Osteoblast (primary cell): ENCODE data around the gene SNAPC4. TPM values are rescaled to one million over a fixed set of nuclear protein-coding genes. Genes with fewer than 3 reads are reported as not detected.
A peak's percentile ranks its signal among the peaks of the same experiment; 100 is the strongest.

Experiments
- DNase-seq: peaks from one replicate; pipeline ENCODE4 v3.0.0; 2011; ENCODE audit warnings: low spot score, mixed read lengths; ENCODE audit not compliant: insufficient read length; ENCODE audit errors: missing footprints
- H2AFZ ChIP-seq: 2 replicates; pipeline ENCODE4 v1.6.0; 2011; ENCODE audit warnings: mild to moderate bottlenecking, low read length
- H3K27ac ChIP-seq: 2 replicates; pipeline ENCODE4 v1.5.1; 2011; ENCODE audit warnings: mild to moderate bottlenecking, low read depth, low read length, moderate library complexity
- H3K27me3 ChIP-seq: 2 replicates; pipeline ENCODE4 v1.6.0; 2012; ENCODE audit warnings: mild to moderate bottlenecking, control low read depth, inconsistent platforms, low read length, moderate library complexity; ENCODE audit not compliant: insufficient read depth
- H3K36me3 ChIP-seq: 2 replicates; pipeline ENCODE4 v1.5.1; 2011; ENCODE audit warnings: mild to moderate bottlenecking, low read length, control low read depth, moderate library complexity; ENCODE audit not compliant: insufficient read depth
- H3K4me1 ChIP-seq: 2 replicates; pipeline ENCODE4 v1.5.1; 2011; ENCODE audit warnings: mild to moderate bottlenecking, low read length, control low read depth, moderate library complexity; ENCODE audit not compliant: insufficient read depth
- H3K4me2 ChIP-seq: 2 replicates; pipeline ENCODE4 v1.6.0; 2011; ENCODE audit warnings: mild to moderate bottlenecking, low read length; ENCODE audit not compliant: insufficient read depth
- H3K4me3 ChIP-seq: fragments of 200-600 bp; sonication (generic); 3 replicates; pipeline ENCODE4 v1.5.1; 2012; ENCODE audit warnings: mild to moderate bottlenecking, low read length, inconsistent platforms; ENCODE audit not compliant: insufficient read depth
- H3K79me2 ChIP-seq: 2 replicates; pipeline ENCODE4 v1.6.0; 2012; ENCODE audit warnings: mild to moderate bottlenecking, low read length, control low read depth, inconsistent platforms; ENCODE audit not compliant: insufficient read depth
- H3K9me3 ChIP-seq: 2 replicates; pipeline ENCODE4 v1.5.1; 2011; ENCODE audit warnings: low read depth, low read length, control low read depth
- H4K20me1 ChIP-seq: 2 replicates; pipeline ENCODE4 v1.6.0; 2012; ENCODE audit warnings: mild to moderate bottlenecking, low read length, control low read depth; ENCODE audit not compliant: insufficient read depth
- CTCF ChIP-seq: IDR thresholded peaks from 2 replicates; pipeline ENCODE4 v1.5.1; 2011; ENCODE audit warnings: mild to moderate bottlenecking, low read depth, low read length, moderate library complexity; ENCODE audit errors: extremely low read depth
- total RNA-seq: library from RNA; depleted of rRNA; stranded (reverse); fragments of >200 nt; gene quantifications from 2 replicates; pipeline ENCODE4 v1.2.3, GENCODE V29; 2012

The SNAPC4 gene
- total RNA-seq, 1 donor: 9.0 TPM

- no peaks in the 10 kb centered on the region for H3K27me3 ChIP-seq
- peaks cover 43% of the 10 kb centered on the region for H4K20me1 ChIP-seq
- no peak for DNase-seq
- peaks cover 20% of the 10 kb centered on the region for H3K4me1 ChIP-seq
- H3K79me2 ChIP-seq: peaks cover 78% of the 10 kb centered on the region
- no peaks in the 10 kb centered on the region for H3K9me3 ChIP-seq
- no peak overlapping the region for H3K27ac ChIP-seq
- no peak overlapping the region for H3K4me2 ChIP-seq
- no peak overlapping the region for H3K4me3 ChIP-seq
- peaks cover 56% of the 10 kb centered on the region for H3K36me3 ChIP-seq
- H2AFZ ChIP-seq: no peak overlapping the region
- TF ChIP-seq CTCF: no peak
Measured at GRCh38 chr9:136412962-136413361, 13.0 kb upstream of the SNAPC4 start.

- Histone ChIP-seq H3K27me3 (no peaks in the 10 kb centered on the region), H3K36me3 (peaks cover 53% of the 10 kb centered on the region), H3K4me2 (peak overlapping the region; percentile 99), H3K4me3 (peak overlapping the region; percentile 97), H3K27ac (peak overlapping the region; percentile 96), H3K9me3 (no peaks in the 10 kb centered on the region), H3K4me1 (peaks cover 20% of the 10 kb centered on the region), H2AFZ (no peak overlapping the region), H4K20me1 (peaks cover 40% of the 10 kb centered on the region), H3K79me2 (peaks cover 77% of the 10 kb centered on the region)
- no peak for DNase-seq
- no peak for TF ChIP-seq CTCF
Measured at GRCh38 chr9:136411378-136411777, 11.4 kb upstream of the SNAPC4 start.

GRCh38 chr9:136410500-136411287, 10.7 kb upstream of the SNAPC4 start, which contains the start of the genes ENTR1 and PMPCA:
Gene ENTR1 (minus strand): TSS chr9:136410614. CDS start chr9:136410397, 217 bp downstream.
Gene PMPCA (plus strand): TSS chr9:136410658. CDS start chr9:136410669, 11 bp downstream.
- Histone ChIP-seq H3K27me3 (no peaks in the 10 kb centered on the region), H3K4me1 (peaks cover 20% of the 10 kb centered on the region), H3K9me3 (no peaks in the 10 kb centered on the region), H3K4me2 (peak within 1 kb of the TSS; percentile 99), H3K27ac (peak within 1 kb of the TSS; percentile 96), H4K20me1 (peaks cover 40% of the 10 kb centered on the region), H2AFZ (peak within 1 kb of the TSS; percentile 77), H3K4me3 (peak within 1 kb of the TSS; percentile 97), H3K79me2 (peaks cover 71% of the 10 kb centered on the region), H3K36me3 (peaks cover 51% of the 10 kb centered on the region)
- no peak for TF ChIP-seq CTCF
- peak; percentile 100 for DNase-seq
